Fibroblast of gingiva (primary cell): ENCODE measurements around the gene VDAC1.
"Not testable (repeated sequence)": the region's sequence is repeated elsewhere in the genome, so short reads cannot be mapped to it uniquely, and the experiment has no call there.

ENCODE experiments used
- DNase-seq: peaks from one replicate; pipeline ENCODE4 v3.0.0-alpha.2; 2011; ENCODE audit warnings: low read depth

Gene VDAC1

GRCh38 chr5:133941456-133942196 lies 63.1 kb downstream of the VDAC1 start:
- no peak for DNase-seq

- no peak for DNase-seq
These were observed 65.1 kb downstream of the VDAC1 start for GRCh38 chr5:133939668-133940067.

- DNase-seq = no peak
These were observed 65.8 kb downstream of the VDAC1 start for GRCh38 chr5:133938929-133939328.

GRCh38 chr5:133938039-133938821 lies 66.5 kb downstream of the VDAC1 start:
- no peak for DNase-seq

GRCh38 chr5:133937628-133938027 lies 67.1 kb downstream of the VDAC1 start:
- DNase-seq = not testable (repeated sequence)

GRCh38 chr5:133936651-133937015 lies 68.1 kb downstream of the VDAC1 start:
- no peak for DNase-seq

GRCh38 chr5:133935991-133936650 lies 68.7 kb downstream of the VDAC1 start:
- DNase-seq = not testable (repeated sequence)

- no peak for DNase-seq
These were observed 69.2 kb downstream of the VDAC1 start for GRCh38 chr5:133935667-133935940.

GRCh38 chr5:133934822-133935666 lies 69.7 kb downstream of the VDAC1 start:
- no peak for DNase-seq

GRCh38 chr5:133934311-133934710 lies 70.5 kb downstream of the VDAC1 start:
- no peak for DNase-seq

- DNase-seq = no peak
These were observed 71.0 kb downstream of the VDAC1 start for GRCh38 chr5:133933670-133934295.

- no peak for DNase-seq
These were observed 71.6 kb downstream of the VDAC1 start for GRCh38 chr5:133933169-133933509.

GRCh38 chr5:133932441-133933168 lies 72.2 kb downstream of the VDAC1 start:
- no peak for DNase-seq

- no peak for DNase-seq
These were observed 73.2 kb downstream of the VDAC1 start for GRCh38 chr5:133931546-133931945.

GRCh38 chr5:133930813-133931090 lies 74.0 kb downstream of the VDAC1 start:
- DNase-seq = no peak

- DNase-seq = no peak
These were observed 74.5 kb downstream of the VDAC1 start for GRCh38 chr5:133930061-133930812.

- DNase-seq = no peak
These were observed 76.0 kb downstream of the VDAC1 start for GRCh38 chr5:133928587-133929393.

- DNase-seq = no peak
These were observed 77.2 kb downstream of the VDAC1 start for GRCh38 chr5:133927300-133928180.
